ENCODE measurements around the gene SYNGR3.

GRCh38 chr16:1960665-1961630 lies 28.8 kb upstream of the SYNGR3 start:
- TF ChIP-seq CTCF (IDR thresholded peaks at IDR 0.05; ENCODE audit: low read depth, low read length): no peak
- TF ChIP-seq EZH2phosphoT487 (IDR thresholded peaks at IDR 0.05; ENCODE audit: low read depth): no peak
